Neutrophil (primary cell): Measurements from ENCODE around the gene TJP1.
"Not testable (repeated sequence)": the region's sequence is repeated elsewhere in the genome, so short reads cannot be mapped to it uniquely, and the experiment has no call there.

Source experiments
- H3K27ac ChIP-seq: fragments of 200-600 bp; sonication (generic); 2 replicates; pipeline ENCODE4 v1.5.1; 2016; ENCODE audit warnings: mild to moderate bottlenecking, moderate library complexity
- H3K27me3 ChIP-seq: fragments of 200-600 bp; sonication (generic); 2 replicates; pipeline ENCODE4 v1.6.0; 2016; ENCODE audit warnings: mild to moderate bottlenecking
- H3K36me3 ChIP-seq: fragments of 200-600 bp; sonication (generic); 2 replicates; pipeline ENCODE4 v1.5.1; 2017
- H3K4me1 ChIP-seq, 2 experiments: fragments of 200-600 bp in 1 of 2; sonication (generic) in 1 of 2; 1 replicate in 1 of 2; 2 replicates in 1 of 2; pipeline versions ENCODE4 v1.5.1 to v1.6.1; 2013 to 2016; ENCODE audit warnings: low read depth in 1 of 2, low read length in 1 of 2, mild to moderate bottlenecking in 1 of 2, moderate library complexity in 1 of 2; ENCODE audit not compliant: control insufficient read depth in 1 of 2, insufficient read depth in 1 of 2
- H3K4me3 ChIP-seq, 2 experiments: fragments of 200-600 bp in 1 of 2; sonication (generic) in 1 of 2; 1 replicate in 1 of 2; 2 replicates in 1 of 2; pipeline ENCODE4 v1.5.1; 2013 to 2016; ENCODE audit warnings: low read depth in 1 of 2, low read length in 1 of 2, mild to moderate bottlenecking in 1 of 2, moderate library complexity in 1 of 2
- H3K9me3 ChIP-seq: fragments of 200-600 bp; sonication (generic); 2 replicates; pipeline ENCODE4 v1.5.1; 2016
- CTCF ChIP-seq: fragments of 200-600 bp; sonication (generic); IDR thresholded peaks from 2 replicates; pipeline ENCODE4 v1.5.1; 2016; ENCODE audit warnings: antibody characterized with exemption

TJP1 gene

GRCh38 chr15:29785642-29786041 is 36.6 kb downstream of the TJP1 start:
- Histone ChIP-seq H3K4me1 (no peaks in the 10 kb centered on the region), H3K9me3 (no peaks in the 10 kb centered on the region), H3K36me3 (no peaks in the 10 kb centered on the region), H3K4me3 (no peak overlapping the region), H3K27ac (no peak overlapping the region), H3K27me3 (peaks cover 4% of the 10 kb centered on the region)
- TF ChIP-seq CTCF, result no peak

GRCh38 chr15:29785136-29785535 is 37.1 kb downstream of the TJP1 start:
- Histone ChIP-seq H3K36me3 (no peaks in the 10 kb centered on the region), H3K27me3 (peaks cover 4% of the 10 kb centered on the region), H3K27ac (no peak overlapping the region), H3K4me3 (no peak overlapping the region), H3K4me1 (no peaks in the 10 kb centered on the region), H3K9me3 (no peaks in the 10 kb centered on the region)
- no peak for TF ChIP-seq CTCF

GRCh38 chr15:29784413-29784812 is 37.9 kb downstream of the TJP1 start:
- no peaks in the 10 kb centered on the region for H3K9me3 ChIP-seq
- no peak overlapping the region for H3K4me3 ChIP-seq
- no peaks in the 10 kb centered on the region for H3K4me1 ChIP-seq
- H3K27ac ChIP-seq, result no peak overlapping the region
- H3K36me3 ChIP-seq, result no peaks in the 10 kb centered on the region
- H3K27me3 ChIP-seq, result peaks cover 4% of the 10 kb centered on the region
- TF ChIP-seq CTCF, result no peak

GRCh38 chr15:29782816-29783215 is 39.5 kb downstream of the TJP1 start:
- not testable (repeated sequence) for H3K4me3 ChIP-seq, H3K27me3 ChIP-seq, H3K9me3 ChIP-seq, H3K4me1 ChIP-seq, H3K27ac ChIP-seq, H3K36me3 ChIP-seq

- H3K9me3 ChIP-seq, result no peaks in the 10 kb centered on the region
- H3K36me3 ChIP-seq, result no peaks in the 10 kb centered on the region
- TF ChIP-seq CTCF, result no peak
- H3K4me1 ChIP-seq, result no peaks in the 10 kb centered on the region
- H3K4me3 ChIP-seq, result no peak overlapping the region
- H3K27me3 ChIP-seq, result no peaks in the 10 kb centered on the region
- H3K27ac ChIP-seq, result no peak overlapping the region
These were observed 43.9 kb downstream of the TJP1 start for GRCh38 chr15:29778382-29778781.

- no peak for TF ChIP-seq CTCF
- Histone ChIP-seq H3K27ac (no peak overlapping the region), H3K4me1 (no peaks in the 10 kb centered on the region), H3K27me3 (no peaks in the 10 kb centered on the region), H3K4me3 (no peak overlapping the region), H3K36me3 (no peaks in the 10 kb centered on the region), H3K9me3 (no peaks in the 10 kb centered on the region)
These were observed 45.4 kb downstream of the TJP1 start for GRCh38 chr15:29776859-29777258.
